Uterus (tissue), 4 donors: ENCODE measurements around the gene STRA6. TPM values are rescaled to one million over a fixed set of nuclear protein-coding genes. Genes with fewer than 3 reads are reported as not detected.

Experiments used
- DNase-seq, 2 donors: peaks; one replicate each; pipeline ENCODE4 v3.0.0-alpha.2; 2019 to 2020
- H3K27ac ChIP-seq, 2 donors: fragments of 200-600 bp; sonication (generic); 1 replicate in 1 of 2; 2 replicates in 1 of 2; pipeline ENCODE4 v1.5.1; 2016 to 2018
- H3K27me3 ChIP-seq, 2 donors: fragments of 200-600 bp; sonication (generic); one replicate each; pipeline ENCODE4 v1.5.1; 2018 to 2019; ENCODE audit warnings: control low read depth in 1 of 2
- H3K36me3 ChIP-seq, 2 donors: fragments of 200-600 bp; sonication (generic); one replicate each; pipeline ENCODE4 v1.5.1; 2019; ENCODE audit warnings: control low read depth in 1 of 2
- H3K4me1 ChIP-seq, 2 donors: fragments of 200-600 bp; sonication (generic); one replicate each; pipeline ENCODE4 v1.5.1; 2018 to 2019; ENCODE audit warnings: control low read depth in 1 of 2
- H3K4me3 ChIP-seq, 2 donors: fragments of 200-600 bp; sonication (generic); 1 replicate in 1 of 2; 2 replicates in 1 of 2; pipeline ENCODE4 v1.5.1; 2018 to 2019; ENCODE audit warnings: mild to moderate bottlenecking in 1 of 2
- H3K9me3 ChIP-seq, 2 donors: fragments of 200-600 bp; sonication (generic); one replicate each; pipeline ENCODE4 v1.5.1; 2019; ENCODE audit warnings: control low read depth in 1 of 2
- POLR2A ChIP-seq, 2 donors: fragments of 450-650 bp; IDR thresholded peaks; one replicate each; pipeline ENCODE4 v1.6.1; 2016; ENCODE audit warnings: antibody characterized with exemption in 2 of 2, mild to moderate bottlenecking in 1 of 2, moderate library complexity in 1 of 2
- intact Hi-C: fragments of 100-400 bp; cut with DNase I; formaldehyde crosslinking; loops from one replicate; pipeline ENCODE4 v1.15.1; 2023; ENCODE audit warnings: low total_unique reads
- total RNA-seq, 4 donors: library from RNA; depleted of rRNA in 3 of 4; stranded (reverse); fragments of >200 nt in 3 of 4; gene quantifications; one replicate each; pipeline versions ENCODE4 v1.1.0 to v1.2.4, GENCODE V29; 2014 to 2023
- TF ChIP-seq, protein P1 (sequence below), 4 experiments: fragments of 200-600 bp in 2 of 4; fragments of 450-650 bp in 2 of 4; sonication (generic) in 2 of 4; IDR thresholded peaks; one replicate each; pipeline ENCODE4 v1.5.1; 2016 to 2019; ENCODE audit warnings: antibody characterized with exemption in 4 of 4, mild to moderate bottlenecking in 2 of 4, moderate library complexity in 1 of 4
- donor health status: DM: yes; HTN: yes; CAD: no.

The STRA6 gene
- total RNA-seq, 4 donors from 2014 or later, result 0.26 to 62.6 (median 11.6) TPM; not detected in 1

- intact Hi-C loops, result no loop called here
- Histone ChIP-seq H3K27me3 (no peaks in the 10 kb centered on the region), H3K27ac (peak overlapping the region; percentile 94 to 97), H3K36me3 (no peaks in the 10 kb centered on the region), H3K9me3 (no peaks in the 10 kb centered on the region), H3K4me3 (peak overlapping the region; percentile 4 to 15), H3K4me1 (peaks cover 21 to 61% of the 10 kb centered on the region in 2 donors)
- TF ChIP-seq, protein P1, sequence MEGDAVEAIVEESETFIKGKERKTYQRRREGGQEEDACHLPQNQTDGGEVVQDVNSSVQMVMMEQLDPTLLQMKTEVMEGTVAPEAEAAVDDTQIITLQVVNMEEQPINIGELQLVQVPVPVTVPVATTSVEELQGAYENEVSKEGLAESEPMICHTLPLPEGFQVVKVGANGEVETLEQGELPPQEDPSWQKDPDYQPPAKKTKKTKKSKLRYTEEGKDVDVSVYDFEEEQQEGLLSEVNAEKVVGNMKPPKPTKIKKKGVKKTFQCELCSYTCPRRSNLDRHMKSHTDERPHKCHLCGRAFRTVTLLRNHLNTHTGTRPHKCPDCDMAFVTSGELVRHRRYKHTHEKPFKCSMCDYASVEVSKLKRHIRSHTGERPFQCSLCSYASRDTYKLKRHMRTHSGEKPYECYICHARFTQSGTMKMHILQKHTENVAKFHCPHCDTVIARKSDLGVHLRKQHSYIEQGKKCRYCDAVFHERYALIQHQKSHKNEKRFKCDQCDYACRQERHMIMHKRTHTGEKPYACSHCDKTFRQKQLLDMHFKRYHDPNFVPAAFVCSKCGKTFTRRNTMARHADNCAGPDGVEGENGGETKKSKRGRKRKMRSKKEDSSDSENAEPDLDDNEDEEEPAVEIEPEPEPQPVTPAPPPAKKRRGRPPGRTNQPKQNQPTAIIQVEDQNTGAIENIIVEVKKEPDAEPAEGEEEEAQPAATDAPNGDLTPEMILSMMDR (IDR thresholded peaks at IDR 0.05), result no peak
- TF ChIP-seq POLR2A (IDR thresholded peaks at IDR 0.05), result no peak
- DNase-seq, result peak; percentile 15 to 16
Observed at GRCh38 chr15:74176262-74177214, 26.0 kb downstream of the STRA6 start.

GRCh38 chr15:74175271-74176191, 27.1 kb downstream of the STRA6 start:
- peak overlapping the region; percentile 42 to 48 for H3K4me3 ChIP-seq
- TF ChIP-seq POLR2A (IDR thresholded peaks at IDR 0.05), result no peak
- TF ChIP-seq, protein P1 (IDR thresholded peaks at IDR 0.05), result no peak
- no peaks in the 10 kb centered on the region for H3K36me3 ChIP-seq
- H3K27ac ChIP-seq, result peak overlapping the region; percentile 94 to 97
- DNase-seq, result peak; percentile 13 to 25
- no peaks in the 10 kb centered on the region for H3K27me3 ChIP-seq
- no peaks in the 10 kb centered on the region for H3K9me3 ChIP-seq
- intact Hi-C loops, result no loop called here
- H3K4me1 ChIP-seq, result peaks cover 21 to 56% of the 10 kb centered on the region in 2 donors

DNA sequence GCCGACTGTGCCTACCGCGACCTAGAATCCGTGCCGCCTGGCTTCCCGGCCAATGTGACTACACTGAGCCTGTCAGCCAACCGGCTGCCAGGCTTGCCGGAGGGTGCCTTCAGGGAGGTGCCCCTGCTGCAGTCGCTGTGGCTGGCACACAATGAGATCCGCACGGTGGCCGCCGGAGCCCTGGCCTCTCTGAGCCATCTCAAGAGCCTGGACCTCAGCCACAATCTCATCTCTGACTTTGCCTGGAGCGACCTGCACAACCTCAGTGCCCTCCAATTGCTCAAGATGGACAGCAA, 27.7 kb downstream of the STRA6 start:
- H3K27me3 ChIP-seq, result no peaks in the 10 kb centered on the region

DNA sequence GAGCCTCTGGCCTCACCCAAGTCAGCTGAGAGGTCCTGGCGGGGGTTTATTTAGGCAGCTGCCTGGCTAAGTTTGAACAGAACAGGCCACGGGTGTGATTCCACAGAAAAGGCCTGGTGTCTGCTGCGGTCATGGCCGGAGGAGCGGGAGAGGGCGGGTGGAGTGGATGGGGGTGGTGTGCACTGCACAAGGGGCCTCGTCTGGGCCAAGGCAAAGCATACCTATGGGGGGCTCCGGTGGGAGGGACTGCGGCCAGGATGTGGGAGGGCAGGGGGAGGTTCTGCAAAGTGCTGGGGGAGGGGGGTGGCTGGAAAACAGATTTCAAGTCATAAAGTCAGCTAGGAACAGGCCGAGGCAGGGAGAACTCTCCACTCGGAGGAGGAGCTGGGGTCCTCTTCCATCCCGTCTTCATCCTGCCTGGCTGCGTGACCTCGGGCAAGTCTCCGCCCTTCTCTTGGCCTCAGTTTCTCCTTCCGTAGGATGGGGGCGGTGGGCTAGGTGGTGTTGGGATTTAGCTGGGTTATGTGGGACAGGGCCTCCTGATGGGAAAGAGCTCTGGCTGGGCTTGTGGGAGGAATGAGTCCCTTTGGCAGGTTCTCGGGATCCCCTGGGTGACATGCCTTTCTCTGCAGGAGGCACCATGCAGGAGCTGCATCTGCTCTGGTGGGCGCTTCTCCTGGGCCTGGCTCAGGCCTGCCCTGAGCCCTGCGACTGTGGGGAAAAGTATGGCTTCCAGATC, 28.2 kb downstream of the STRA6 start:
- Histone ChIP-seq H3K36me3 (no peaks in the 10 kb centered on the region), H3K27me3 (no peaks in the 10 kb centered on the region), H3K27ac (peak overlapping the region; percentile 94 to 97), H3K9me3 (no peaks in the 10 kb centered on the region), H3K4me3 (peak overlapping the region; percentile 42 to 48), H3K4me1 (peaks cover 24 to 47% of the 10 kb centered on the region in 2 donors)
- TF ChIP-seq POLR2A (IDR thresholded peaks at IDR 0.05), result no peak
- TF ChIP-seq, protein P1 (IDR thresholded peaks at IDR 0.05), result no peak
- peak; percentile 72 to 75 for DNase-seq
- intact Hi-C loops, result no loop called here

More for the DNA sequence above, 27.7 kb downstream of the STRA6 start:
- Histone ChIP-seq H3K36me3 (no peaks in the 10 kb centered on the region), H3K4me3 (peak overlapping the region; percentile 42 to 48), H3K27ac (peak overlapping the region; percentile 94 to 97), H3K9me3 (no peaks in the 10 kb centered on the region), H3K4me1 (peaks cover 24 to 50% of the 10 kb centered on the region in 2 donors)
- intact Hi-C loops, result no loop called here
- no peak for TF ChIP-seq POLR2A (IDR thresholded peaks at IDR 0.05)
- TF ChIP-seq, protein P1 (IDR thresholded peaks at IDR 0.05), result no peak
- peak in 1 of 2 donors; percentile 25 for DNase-seq
